OCI-LY3 (cell line): ENCODE measurements around the gene PRCD.

Source experiments
- CTCF ChIP-seq: fragments of 200-600, 300-600 bp; sonication (generic); IDR thresholded peaks from 2 replicates; pipeline ENCODE4 v1.5.1; 2014; ENCODE audit warnings: antibody characterized with exemption, low read length, low read depth
- EZH2phosphoT487 ChIP-seq: fragments of 200-600 bp; shearing (Covaris generic); IDR thresholded peaks from 2 replicates; pipeline ENCODE4 v1.6.1; 2018; ENCODE audit warnings: antibody characterized with exemption, mixed run types, low read depth

- TF ChIP-seq CTCF (no peak), EZH2phosphoT487 (no peak)
Observed at GRCh38 chr17:76542566-76542971, 2.7 kb downstream of the PRCD start.
